B cell (primary cell): ENCODE data around the gene GMEB2. TPM values are rescaled to one million over a fixed set of nuclear protein-coding genes. Genes with fewer than 3 reads are reported as not detected.

ENCODE experiments used
- ATAC-seq: fragments of 200-7000 bp; cut with Tn5 transposase; one replicate; pipeline ENCODE4 v1.10.0; 2021; ENCODE audit warnings: low read depth, mild to moderate bottlenecking, moderate number of reproducible peaks, moderate library complexity
- CTCF ChIA-PET: fragments of 350-600 bp; sonication (Branson Sonifier 250); formaldehyde crosslinking; loops from one replicate; lab custom pipeline; 2021; ENCODE audit warnings: antibody characterized with exemption, inconsistent platforms; lab: Charles Lee
- POLR2A ChIA-PET: fragments of 350-600 bp; sonication (Branson Sonifier 250); formaldehyde crosslinking; loops from one replicate; lab custom pipeline; 2021; ENCODE audit warnings: antibody characterized with exemption; lab: Charles Lee
- DNase-seq: peaks from one replicate; pipeline ENCODE4 v3.0.0; 2013
- H2AFZ ChIP-seq: 2 replicates; pipeline ENCODE4 v1.6.1; 2012; ENCODE audit warnings: mild to moderate bottlenecking, low read depth, low read length; ENCODE audit not compliant: insufficient read depth, poor library complexity, severe bottlenecking
- H3K27ac ChIP-seq, 2 donors: 1 replicate in 1 of 2; 2 replicates in 1 of 2; pipeline ENCODE4 v1.5.1; 2012 to 2013; ENCODE audit warnings: low read length in 2 of 2, mild to moderate bottlenecking in 2 of 2, moderate library complexity in 1 of 2
- H3K27me3 ChIP-seq, 4 experiments: fragments of 200-600 bp in 1 of 4; sonication (generic) in 1 of 4; replicated peaks in 1 of 4; 1 replicate in 2 of 4; 2 replicates in 2 of 4; pipeline versions ENCODE4 v1.6.1 to v1.7.0; 2013 to 2016; ENCODE audit warnings: low read length in 3 of 4, mild to moderate bottlenecking in 2 of 4, mixed read lengths in 1 of 4, moderate library complexity in 1 of 4; ENCODE audit not compliant: insufficient read depth in 4 of 4, control insufficient read depth in 3 of 4; ENCODE audit errors: control extremely low read depth in 1 of 4
- H3K36me3 ChIP-seq, 2 experiments: replicated peaks in 1 of 2; 1 replicate in 1 of 2; 2 replicates in 1 of 2; pipeline versions ENCODE4 v1.6.1 to v1.7.1; 2013; ENCODE audit warnings: low read length in 1 of 2; ENCODE audit not compliant: insufficient read depth in 2 of 2, control insufficient read depth in 1 of 2; ENCODE audit errors: control extremely low read depth in 1 of 2, extremely low read depth in 1 of 2
- H3K4me1 ChIP-seq, 2 donors: fragments of 200-600 bp in 1 of 2; sonication (generic) in 1 of 2; 1 replicate in 1 of 2; 2 replicates in 1 of 2; pipeline versions ENCODE4 v1.5.1 to v1.6.1; 2013 to 2017; ENCODE audit warnings: low read length in 2 of 2; ENCODE audit not compliant: control insufficient read depth in 2 of 2, insufficient read depth in 2 of 2
- H3K4me2 ChIP-seq: replicated peaks from 2 replicates; pipeline ENCODE3; 2012; ENCODE audit warnings: mild to moderate bottlenecking, low read depth, low read length; ENCODE audit not compliant: poor library complexity, severe bottlenecking
- H3K4me3 ChIP-seq, 5 experiments: fragments of 200-600 bp in 1 of 5; sonication (generic) in 1 of 5; 1 replicate in 3 of 5; 2 replicates in 2 of 5; pipeline versions ENCODE4 v1.5.1 to v1.7.0; 2011 to 2016; ENCODE audit warnings: low read length in 4 of 5, mild to moderate bottlenecking in 4 of 5, low read depth in 2 of 5, control low read depth in 1 of 5, moderate library complexity in 1 of 5; ENCODE audit not compliant: insufficient read depth in 1 of 5; ENCODE audit errors: control extremely low read depth in 1 of 5, extremely low read depth in 1 of 5
- H3K79me2 ChIP-seq: fragments of 200-600 bp; sonication (generic); one replicate; pipeline ENCODE4 v1.6.0; 2016; ENCODE audit warnings: low read length; ENCODE audit not compliant: control insufficient read depth, insufficient read depth
- H3K9ac ChIP-seq: fragments of 200-600 bp; sonication (generic); 2 replicates; pipeline ENCODE4 v1.6.1; 2017; ENCODE audit warnings: mild to moderate bottlenecking, low read length, moderate library complexity
- H3K9me3 ChIP-seq, 3 donors: one replicate each; pipeline versions ENCODE4 v1.6.1 to v1.7.1; 2013; ENCODE audit warnings: low read length in 2 of 3; ENCODE audit not compliant: control insufficient read depth in 2 of 3, insufficient read depth in 1 of 3; ENCODE audit errors: control extremely low read depth in 1 of 3
- H4K20me1 ChIP-seq: 2 replicates; pipeline ENCODE4 v1.6.0; 2012; ENCODE audit warnings: mild to moderate bottlenecking, low read length; ENCODE audit not compliant: insufficient read depth, control insufficient read depth, poor library complexity, severe bottlenecking
- H3K27ac Mint-ChIP-seq: one replicate; pipeline ENCODE4 v1.8.0; 2021; ENCODE audit warnings: mixed read lengths
- H3K27me3 Mint-ChIP-seq: one replicate; pipeline ENCODE4 v1.8.0; 2021; ENCODE audit warnings: mixed read lengths
- H3K4me1 Mint-ChIP-seq: one replicate; pipeline ENCODE4 v1.8.0; 2021; ENCODE audit warnings: mixed read lengths
- H3K4me3 Mint-ChIP-seq: one replicate; pipeline ENCODE4 v1.8.0; 2021; ENCODE audit warnings: mixed read lengths
- H3K9me3 Mint-ChIP-seq: one replicate; pipeline ENCODE4 v1.8.0; 2022; ENCODE audit warnings: mixed read lengths; ENCODE audit not compliant: insufficient read depth
- CTCF ChIP-seq: fragments of 200-600 bp; IDR thresholded peaks from one replicate; pipeline ENCODE4 v1.8.0; 2022; ENCODE audit warnings: antibody characterized with exemption, mild to moderate bottlenecking
- EZH2 ChIP-seq: IDR thresholded peaks from 2 replicates; pipeline ENCODE4 v1.6.1; 2012; ENCODE audit warnings: borderline replicate concordance, low read depth, mild to moderate bottlenecking, moderate library complexity, low read length; ENCODE audit not compliant: insufficient read depth, poor library complexity, severe bottlenecking
- WGBS: methylation state at CpG from one replicate; pipeline ENCODE4 v1.1.5; 2013; ENCODE audit warnings: missing lambda C conversion rate; ENCODE audit not compliant: insufficient coverage; 5-methylcytosine and 5-hydroxymethylcytosine counted together
- intact Hi-C: fragments of 100-400 bp; cut with micrococcal nuclease; formaldehyde crosslinking; loops from one replicate; pipeline ENCODE4 v1.10.0; 2022
- polyA plus RNA-seq: library from polyadenylated mRNA; depleted of rRNA; stranded (reverse); fragments of >200 nt; gene quantifications from 2 replicates; pipeline ENCODE4 v1.2.3, GENCODE V29; 2012
- total RNA-seq, 2 donors: library from RNA; stranded (reverse); fragments of 120-200 nt in 1 of 2; gene quantifications; 1 replicate in 1 of 2; 2 replicates in 1 of 2; pipeline versions ENCODE4 v1.2.3 to v1.2.4, GENCODE V29; 2013 to 2022

The GMEB2 gene
- total and polyA plus RNA-seq, 2 donors (not counting 1 experiment from before 2014, with no cell fraction given), result 17.7 to 24.5 TPM

DNA sequence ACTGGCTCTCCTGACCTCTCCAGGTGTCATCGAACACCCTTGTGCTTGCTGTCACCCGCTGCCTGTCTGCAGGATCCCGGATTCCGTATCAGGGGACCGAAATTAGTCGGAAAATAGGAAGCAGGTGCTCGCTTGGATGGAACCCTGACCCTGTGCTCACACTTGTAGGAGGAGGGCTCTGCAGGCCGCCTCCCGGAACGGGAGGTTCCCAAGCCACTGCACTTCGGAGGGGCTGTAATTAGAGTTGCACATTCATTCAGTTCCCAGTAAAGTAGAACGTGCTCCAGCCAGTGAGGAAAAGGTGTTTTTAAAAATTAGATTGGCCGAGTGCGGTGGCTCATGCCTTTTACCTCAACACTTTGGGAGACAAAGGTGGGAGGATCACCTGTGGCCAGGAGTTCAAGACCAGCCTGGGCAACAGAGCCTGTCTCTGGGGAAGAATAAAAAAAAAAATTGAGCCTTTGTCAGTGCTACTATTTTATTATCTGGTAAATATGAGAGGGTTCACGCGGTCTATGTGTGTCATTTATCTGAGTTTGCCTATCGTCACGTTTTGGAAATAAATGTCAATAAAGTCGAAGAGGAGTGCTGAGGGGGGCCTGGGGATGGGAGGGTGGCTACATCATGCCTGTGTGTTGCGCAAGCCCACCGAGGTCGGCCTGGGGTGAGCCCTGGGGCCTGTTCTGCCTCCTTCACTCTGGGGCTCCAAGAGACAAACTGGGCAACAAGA, 1.5 kb upstream of the GMEB2 start:
- H3K27me3 Mint-ChIP-seq, result no peaks in the 10 kb centered on the region
- H3K4me1 Mint-ChIP-seq, result peaks cover 45% of the 10 kb centered on the region
- H3K27me3 ChIP-seq, result no peaks in the 10 kb centered on the region
- no peak for ATAC-seq
- H3K4me3 ChIP-seq, result peak overlapping the region; percentile 64 to 90 (median 87)
- H3K9me3 Mint-ChIP-seq, result no peaks in the 10 kb centered on the region
- H3K4me2 ChIP-seq, result peak overlapping the region; percentile 97
- POLR2A ChIA-PET, result interaction anchor here (0.6 to 4.3 kb wide), 7 partner anchors 8 to 83 kb away, joined by 3 to 92 read pairs (median 29); no protein-coding TSS in a partner anchor
- peak overlapping the region; percentile 95 for H3K27ac Mint-ChIP-seq
- H3K4me3 Mint-ChIP-seq, result peak overlapping the region; percentile 95
- H3K79me2 ChIP-seq, result peaks cover 59% of the 10 kb centered on the region
- no peaks in the 10 kb centered on the region for H4K20me1 ChIP-seq
- peaks cover 44 to 59% of the 10 kb centered on the region in 2 donors for H3K4me1 ChIP-seq
- CTCF ChIA-PET, result interaction anchor here (1.1 to 1.7 kb wide), 2 partner anchors 14 kb away, joined by 3 to 20 read pairs; no protein-coding TSS in a partner anchor
- peak; percentile 63 for DNase-seq
- H3K9me3 ChIP-seq, result no peaks in the 10 kb centered on the region
- intact Hi-C loops, result no loop called here
- H3K9ac ChIP-seq, result peak overlapping the region; percentile 79
- peak overlapping the region; percentile 35 to 84 for H3K27ac ChIP-seq
- TF ChIP-seq CTCF (no peak), EZH2 (no peak)
- WGBS, result 22% methylated on average over 22 of the region's 22 CpGs
- peak overlapping the region; percentile 51 for H2AFZ ChIP-seq
- H3K36me3 ChIP-seq, result peaks cover 0 to 12% of the 10 kb centered on the region in 2 experiments

DNA sequence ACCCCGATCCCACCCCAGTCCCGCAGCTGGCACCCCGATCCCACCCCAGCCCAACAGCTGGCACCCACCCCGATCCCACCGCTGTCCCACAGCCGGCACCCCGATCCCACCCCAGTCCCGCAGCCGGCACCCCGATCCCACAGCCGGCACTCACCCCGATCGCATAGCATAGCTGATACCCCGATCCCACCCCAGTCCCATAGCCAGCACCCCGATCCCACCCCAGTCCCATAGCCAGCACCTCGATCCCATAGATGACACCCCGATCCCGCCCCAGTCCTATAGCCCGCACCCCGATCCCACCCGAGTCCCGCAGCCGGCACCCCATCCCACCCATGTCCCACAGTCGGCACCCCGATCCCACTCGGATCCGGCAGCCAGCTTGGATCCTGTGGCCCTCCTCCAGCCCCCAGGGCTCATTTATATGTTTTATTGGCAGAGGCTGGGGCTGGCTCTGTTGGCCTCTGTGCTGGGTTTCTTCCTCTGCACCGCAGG, 897 bp upstream of the GMEB2 start:
- no peak for ATAC-seq

More for the DNA sequence above, 897 bp upstream of the GMEB2 start:
- Mint-ChIP-seq H3K4me1 (peaks cover 41% of the 10 kb centered on the region), H3K4me3 (peak overlapping the region; percentile 95), H3K27me3 (no peaks in the 10 kb centered on the region), H3K9me3 (no peaks in the 10 kb centered on the region), H3K27ac (peak overlapping the region; percentile 95)
- Histone ChIP-seq H3K27me3 (no peaks in the 10 kb centered on the region), H3K79me2 (peaks cover 64% of the 10 kb centered on the region), H3K9ac (peak overlapping the region; percentile 79), H3K27ac (peak overlapping the region; percentile 75 to 84), H2AFZ (peak overlapping the region; percentile 83), H3K36me3 (peaks cover 0 to 12% of the 10 kb centered on the region in 2 experiments), H3K4me3 (peak overlapping the region; percentile 64 to 90 (median 87)), H3K9me3 (no peaks in the 10 kb centered on the region), H3K4me2 (peak overlapping the region; percentile 97), H4K20me1 (no peaks in the 10 kb centered on the region), H3K4me1 (peaks cover 39 to 52% of the 10 kb centered on the region in 2 donors)
- intact Hi-C loops, result loop anchor here (1.0 to 2.0 kb wide), 4 partner anchors 8 to 269 kb away; partner anchors contain the start of gene RTEL1
- POLR2A ChIA-PET, result interaction anchor here (0.6 to 2.8 kb wide), 10 partner anchors 8 to 131 kb away, joined by 3 to 92 read pairs (median 6); partner anchors contain the start of genes LIME1, PPDPF and STMN3
- TF ChIP-seq CTCF, result no peak
- no peak for TF ChIP-seq EZH2
- CTCF ChIA-PET, result interaction anchor here (1.1 to 1.7 kb wide), 3 partner anchors 8 to 14 kb away, joined by 4 to 20 read pairs (median 5); no protein-coding TSS in a partner anchor
- DNase-seq, result peak; percentile 36
- WGBS, result 9% methylated on average over 26 of the region's 28 CpGs
